Measurements from ENCODE around the gene CCR4.

GRCh38 chr3:32977861-32978260 lies 26.4 kb downstream of the CCR4 start:
- TF ChIP-seq CTCF (IDR thresholded peaks at IDR 0.05), result no peak
- TF ChIP-seq POLR2A (IDR thresholded peaks at IDR 0.05), result no peak

Measured in heart left ventricle (tissue), 13 donors.